Measurements from ENCODE around the gene CWC22. TPM values are rescaled to one million over a fixed set of nuclear protein-coding genes. Genes with fewer than 3 reads are reported as not detected.

Gene CWC22
- total and polyA plus RNA-seq, 2 donors (not counting 1 experiment from before 2014, with no cell fraction given), result 6.3 to 28.7 TPM

GRCh38 chr2:179936141-179936540, 71.0 kb downstream of the CWC22 start:
- Histone ChIP-seq H3K4me3 (ENCODE audit: control extremely low read depth in 1 of 5, extremely low read depth in 1 of 5, insufficient read depth in 1 of 5, low read depth in 2 of 5, low read length in 4 of 5) (no peak overlapping the region), H4K20me1 (ENCODE audit: control insufficient read depth, insufficient read depth, low read length, poor library complexity, severe bottlenecking) (no peaks in the 10 kb centered on the region), H2AFZ (ENCODE audit: insufficient read depth, low read depth, low read length, poor library complexity, severe bottlenecking) (no peak overlapping the region), H3K27ac (ENCODE audit: low read length in 2 of 2) (no peak overlapping the region), H3K79me2 (ENCODE audit: control insufficient read depth, insufficient read depth, low read length) (no peaks in the 10 kb centered on the region), H3K27me3 (replicated peaks in 1 of 4; ENCODE audit: control extremely low read depth in 1 of 4, control insufficient read depth in 3 of 4, insufficient read depth in 4 of 4, low read length in 3 of 4) (no peaks in the 10 kb centered on the region), H3K9ac (ENCODE audit: low read length) (no peak overlapping the region), H3K9me3 (ENCODE audit: control extremely low read depth in 1 of 3, control insufficient read depth in 2 of 3, insufficient read depth in 1 of 3, low read length in 2 of 3) (peaks cover 0 to 2% (median 0%) of the 10 kb centered on the region in 3 donors), H3K4me2 (replicated peaks; ENCODE audit: low read depth, low read length, poor library complexity, severe bottlenecking) (no peak overlapping the region), H3K36me3 (replicated peaks in 1 of 2; ENCODE audit: control extremely low read depth in 1 of 2, control insufficient read depth in 1 of 2, extremely low read depth in 1 of 2, insufficient read depth in 2 of 2, low read length in 1 of 2) (peaks cover 0 to 9% of the 10 kb centered on the region in 2 experiments), H3K4me1 (ENCODE audit: control insufficient read depth in 2 of 2, insufficient read depth in 2 of 2, low read length in 2 of 2) (no peaks in the 10 kb centered on the region)
- H3K9me3 Mint-ChIP-seq (ENCODE audit: insufficient read depth), result no peaks in the 10 kb centered on the region
- intact Hi-C loops (cut with micrococcal nuclease), result no loop called here
- H3K4me3 Mint-ChIP-seq, result no peak overlapping the region
- DNase-seq (no peak), ATAC-seq (ENCODE audit: low read depth) (no peak)
- ChIA-PET CTCF (no interaction called here), POLR2A (no interaction called here)
- WGBS (ENCODE audit: insufficient coverage), result no CpG with 5 or more reads among the region's 1 CpG
- TF ChIP-seq CTCF (IDR thresholded peaks at IDR 0.05) (no peak), EZH2 (IDR thresholded peaks at IDR 0.05; ENCODE audit: borderline replicate concordance, insufficient read depth, low read depth, low read length, poor library complexity, severe bottlenecking) (no peak)
- no peak overlapping the region for H3K27ac Mint-ChIP-seq
- H3K27me3 Mint-ChIP-seq, result no peaks in the 10 kb centered on the region
- no peaks in the 10 kb centered on the region for H3K4me1 Mint-ChIP-seq

GRCh38 chr2:179932786-179933185, 74.3 kb downstream of the CWC22 start:
- Histone ChIP-seq H3K9me3 (ENCODE audit: control extremely low read depth in 1 of 3, control insufficient read depth in 2 of 3, insufficient read depth in 1 of 3, low read length in 2 of 3) (peaks cover 2 to 12% (median 8%) of the 10 kb centered on the region in 3 donors), H4K20me1 (ENCODE audit: control insufficient read depth, insufficient read depth, low read length, poor library complexity, severe bottlenecking) (no peaks in the 10 kb centered on the region), H3K79me2 (ENCODE audit: control insufficient read depth, insufficient read depth, low read length) (no peaks in the 10 kb centered on the region), H3K4me1 (ENCODE audit: control insufficient read depth in 2 of 2, insufficient read depth in 2 of 2, low read length in 2 of 2) (no peaks in the 10 kb centered on the region), H3K27me3 (replicated peaks in 1 of 4; ENCODE audit: control extremely low read depth in 1 of 4, control insufficient read depth in 3 of 4, insufficient read depth in 4 of 4, low read length in 3 of 4) (no peaks in the 10 kb centered on the region), H3K27ac (ENCODE audit: low read length in 2 of 2) (no peak overlapping the region), H3K4me3 (ENCODE audit: control extremely low read depth in 1 of 5, extremely low read depth in 1 of 5, insufficient read depth in 1 of 5, low read depth in 2 of 5, low read length in 4 of 5) (no peak overlapping the region), H2AFZ (ENCODE audit: insufficient read depth, low read depth, low read length, poor library complexity, severe bottlenecking) (no peak overlapping the region), H3K36me3 (replicated peaks in 1 of 2; ENCODE audit: control extremely low read depth in 1 of 2, control insufficient read depth in 1 of 2, extremely low read depth in 1 of 2, insufficient read depth in 2 of 2, low read length in 1 of 2) (peaks cover 0 to 6% of the 10 kb centered on the region in 2 experiments), H3K9ac (ENCODE audit: low read length) (no peak overlapping the region), H3K4me2 (replicated peaks; ENCODE audit: low read depth, low read length, poor library complexity, severe bottlenecking) (no peak overlapping the region)
- no peak for DNase-seq
- WGBS (ENCODE audit: insufficient coverage), result no CpG with 5 or more reads among the region's 2 CpGs
- no peak overlapping the region for H3K4me3 Mint-ChIP-seq
- intact Hi-C loops (cut with micrococcal nuclease), result no loop called here
- ChIA-PET CTCF (no interaction called here), POLR2A (no interaction called here)
- H3K27ac Mint-ChIP-seq, result no peak overlapping the region
- no peak for TF ChIP-seq EZH2 (IDR thresholded peaks at IDR 0.05; ENCODE audit: borderline replicate concordance, insufficient read depth, low read depth, low read length, poor library complexity, severe bottlenecking)
- no peak for TF ChIP-seq CTCF (IDR thresholded peaks at IDR 0.05)
- no peaks in the 10 kb centered on the region for H3K4me1 Mint-ChIP-seq
- H3K27me3 Mint-ChIP-seq, result no peaks in the 10 kb centered on the region
- peaks cover 14% of the 10 kb centered on the region for H3K9me3 Mint-ChIP-seq (ENCODE audit: insufficient read depth)
- ATAC-seq (ENCODE audit: low read depth), result no peak
